HL-60/S4 treated with phorbol 12-myristate 13-acetate at 8.2 ng/mL for 4 days and 3 days (cell line): ENCODE data around the gene FOSL2.

Source experiments
- in situ Hi-C: fragments of 300-500 bp; cut with MboI; formaldehyde crosslinking; loops from 2 replicates; pipeline ENCODE4 v1.15.0; 2022; ENCODE audit warnings: low sequenced_read_pairs

FOSL2 gene

GRCh38 chr2:28356095-28356911, 36.4 kb upstream of the FOSL2 start:
- in situ Hi-C loops = no loop called here

- in situ Hi-C loops = no loop called here
Measured at GRCh38 chr2:28357055-28357454, 35.6 kb upstream of the FOSL2 start.

GRCh38 chr2:28357948-28358667, 34.5 kb upstream of the FOSL2 start:
- in situ Hi-C loops = no loop called here

GRCh38 chr2:28358668-28359201, 33.9 kb upstream of the FOSL2 start:
- in situ Hi-C loops = no loop called here

GRCh38 chr2:28359222-28360057, 33.2 kb upstream of the FOSL2 start:
- in situ Hi-C loops = no loop called here

GRCh38 chr2:28360058-28360717, 32.5 kb upstream of the FOSL2 start:
- in situ Hi-C loops = no loop called here

- in situ Hi-C loops = no loop called here
Measured at GRCh38 chr2:28360718-28361293, 31.9 kb upstream of the FOSL2 start.

GRCh38 chr2:28361991-28362710, 30.5 kb upstream of the FOSL2 start:
- in situ Hi-C loops = no loop called here

GRCh38 chr2:28362991-28363521, 29.6 kb upstream of the FOSL2 start:
- in situ Hi-C loops = no loop called here

- in situ Hi-C loops = no loop called here
Measured at GRCh38 chr2:28363686-28364280, 28.9 kb upstream of the FOSL2 start.

- in situ Hi-C loops = no loop called here
Measured at GRCh38 chr2:28364610-28365009, 28.0 kb upstream of the FOSL2 start.

GRCh38 chr2:28365158-28365557, 27.5 kb upstream of the FOSL2 start:
- in situ Hi-C loops = no loop called here

- in situ Hi-C loops = no loop called here
Measured at GRCh38 chr2:28366149-28366495, 26.5 kb upstream of the FOSL2 start.

- in situ Hi-C loops = no loop called here
Measured at GRCh38 chr2:28366496-28367282, 26.0 kb upstream of the FOSL2 start.

GRCh38 chr2:28367667-28368356, 24.8 kb upstream of the FOSL2 start:
- in situ Hi-C loops = no loop called here

GRCh38 chr2:28368357-28368798, 24.3 kb upstream of the FOSL2 start:
- in situ Hi-C loops = no loop called here

- in situ Hi-C loops = no loop called here
Measured at GRCh38 chr2:28369358-28369757, 23.3 kb upstream of the FOSL2 start.

- in situ Hi-C loops = no loop called here
Measured at GRCh38 chr2:28370354-28370753, 22.3 kb upstream of the FOSL2 start.
